HepG2 (cell line): ENCODE measurements around the gene CCDC154. TPM values are rescaled to one million over a fixed set of nuclear protein-coding genes. Genes with fewer than 3 reads are reported as not detected.
A peak's percentile ranks its signal among the peaks of the same experiment; 100 is the strongest.

Experiments
- ATF3 ChIP-seq: sonication (generic); formaldehyde crosslinking; IDR thresholded peaks from 2 replicates; pipeline ENCODE4 v1.4.0; 2020; ENCODE audit warnings: missing genetic modification reagents
- CBX5 ChIP-seq: sonication (generic); formaldehyde crosslinking; IDR thresholded peaks from 2 replicates; pipeline ENCODE4 v1.4.0; 2020; ENCODE audit warnings: missing genetic modification reagents, borderline replicate concordance
- CEBPZ ChIP-seq: IDR thresholded peaks from 2 replicates; pipeline ENCODE4 v1.6.1; 2012; ENCODE audit warnings: low read length, improper control_type of control experiment
- EP300 ChIP-seq, 3 experiments: sonication (generic) in 1 of 3; formaldehyde crosslinking in 1 of 3; IDR thresholded peaks; 2 replicates each; pipeline versions ENCODE4 v1.5.1 to v1.6.1; 2011 to 2020; ENCODE audit warnings: low read depth in 2 of 3, low read length in 2 of 3, borderline replicate concordance in 1 of 3, improper control_type of control experiment in 1 of 3, mild to moderate bottlenecking in 1 of 3, missing genetic modification reagents in 1 of 3, moderate library complexity in 1 of 3
- RAD51 ChIP-seq: fragments of 450-650 bp; IDR thresholded peaks from 2 replicates; pipeline ENCODE4 v1.6.1; 2016; ENCODE audit warnings: borderline replicate concordance
- RCOR2 ChIP-seq: IDR thresholded peaks from 2 replicates; pipeline ENCODE4 v1.6.1; 2016; ENCODE audit warnings: missing biosample characterization, missing genetic modification reagents
- SMARCC2 ChIP-seq: fragments of 450-650 bp; IDR thresholded peaks from 2 replicates; pipeline ENCODE4 v1.6.1; 2017; ENCODE audit warnings: antibody characterized with exemption, mild to moderate bottlenecking
- SP5 ChIP-seq: IDR thresholded peaks from 2 replicates; pipeline ENCODE4 v1.6.1; 2016; ENCODE audit warnings: low read depth, borderline replicate concordance
- TAF15 ChIP-seq: fragments of 200-400 bp; formaldehyde crosslinking; IDR thresholded peaks from one replicate; pipeline ENCODE4 v1.6.1; 2018; ENCODE audit warnings: mild to moderate bottlenecking, low read depth, low read length; ENCODE audit not compliant: poor library complexity, severe bottlenecking
- TCF12 ChIP-seq, 2 experiments: fragments of 450-650 bp in 1 of 2; sonication (generic) in 1 of 2; formaldehyde crosslinking in 1 of 2; IDR thresholded peaks; 2 replicates each; pipeline versions ENCODE4 v1.6.1 to v1.8.0; 2017 to 2022; ENCODE audit warnings: antibody characterized with exemption in 1 of 2, mild to moderate bottlenecking in 1 of 2, missing genetic modification reagents in 1 of 2, moderate library complexity in 1 of 2
- TCF7L2 ChIP-seq: IDR thresholded peaks from 2 replicates; pipeline ENCODE4 v1.6.1; 2011; ENCODE audit warnings: mild to moderate bottlenecking, low read depth, low read length, moderate library complexity
- ZFP82 ChIP-seq: sonication (generic); formaldehyde crosslinking; IDR thresholded peaks from 2 replicates; pipeline ENCODE4 v1.5.1; 2020; ENCODE audit warnings: mild to moderate bottlenecking, missing genetic modification reagents, borderline replicate concordance
- ZNF264 ChIP-seq: sonication (generic); formaldehyde crosslinking; IDR thresholded peaks from 2 replicates; pipeline ENCODE4 v1.4.0; 2020; ENCODE audit warnings: missing genetic modification reagents
- ZNF619 ChIP-seq: sonication (generic); formaldehyde crosslinking; IDR thresholded peaks from 2 replicates; pipeline ENCODE4 v1.4.0; 2020; ENCODE audit warnings: mild to moderate bottlenecking, missing genetic modification reagents
- ZSCAN30 ChIP-seq: sonication (generic); formaldehyde crosslinking; IDR thresholded peaks from 2 replicates; pipeline ENCODE4 v1.5.0; 2020; ENCODE audit warnings: mild to moderate bottlenecking, missing genetic modification reagents
- ZUFSP ChIP-seq: sonication (generic); formaldehyde crosslinking; IDR thresholded peaks from 2 replicates; pipeline ENCODE4 v1.9.0; 2021; ENCODE audit warnings: missing genetic modification reagents, mild to moderate bottlenecking, borderline replicate concordance
- polyA plus RNA-seq, 8 experiments: library from polyadenylated mRNA; depleted of rRNA in 3 of 8; stranded (reverse) in 7 of 8; unstranded in 1 of 8; fragments of >200 nt; fragmentation: Illumina TruSeq in 4 of 8; extraction: Trizol in 4 of 8; gene quantifications; 2 replicates each; pipeline versions ENCODE4 v1.2.1 to v1.2.3, GENCODE V29; 2011 to 2016; ENCODE audit warnings: low read depth in 4 of 8, missing spikeins in 1 of 8, mixed read lengths in 1 of 8; ENCODE audit not compliant: insufficient read depth in 1 of 8
- total RNA-seq, 5 experiments: library from RNA; depleted of rRNA; stranded (reverse); fragments of >200 nt; fragmentation: Illumina TruSeq; extraction: Trizol; gene quantifications; 2 replicates each; pipeline ENCODE4 v1.2.3, GENCODE V29; 2016; ENCODE audit warnings: low read depth in 1 of 5
- TF ChIP-seq, protein P1 (sequence below): sonication (generic); formaldehyde crosslinking; IDR thresholded peaks from 2 replicates; pipeline ENCODE4 v1.4.0; 2020; ENCODE audit warnings: missing genetic modification reagents, mild to moderate bottlenecking, borderline replicate concordance
- TF ChIP-seq, protein P2 (sequence below): sonication (generic); formaldehyde crosslinking; IDR thresholded peaks from 2 replicates; pipeline ENCODE4 v1.5.1; 2020; ENCODE audit warnings: missing genetic modification reagents, mild to moderate bottlenecking, borderline replicate concordance

Gene CCDC154
- total and polyA plus RNA-seq, 2 of the 13 experiments (the other 11 are each of a cell fraction or from before 2014, with no cell fraction given) = 0.92 to 1.5 TPM

DNA sequence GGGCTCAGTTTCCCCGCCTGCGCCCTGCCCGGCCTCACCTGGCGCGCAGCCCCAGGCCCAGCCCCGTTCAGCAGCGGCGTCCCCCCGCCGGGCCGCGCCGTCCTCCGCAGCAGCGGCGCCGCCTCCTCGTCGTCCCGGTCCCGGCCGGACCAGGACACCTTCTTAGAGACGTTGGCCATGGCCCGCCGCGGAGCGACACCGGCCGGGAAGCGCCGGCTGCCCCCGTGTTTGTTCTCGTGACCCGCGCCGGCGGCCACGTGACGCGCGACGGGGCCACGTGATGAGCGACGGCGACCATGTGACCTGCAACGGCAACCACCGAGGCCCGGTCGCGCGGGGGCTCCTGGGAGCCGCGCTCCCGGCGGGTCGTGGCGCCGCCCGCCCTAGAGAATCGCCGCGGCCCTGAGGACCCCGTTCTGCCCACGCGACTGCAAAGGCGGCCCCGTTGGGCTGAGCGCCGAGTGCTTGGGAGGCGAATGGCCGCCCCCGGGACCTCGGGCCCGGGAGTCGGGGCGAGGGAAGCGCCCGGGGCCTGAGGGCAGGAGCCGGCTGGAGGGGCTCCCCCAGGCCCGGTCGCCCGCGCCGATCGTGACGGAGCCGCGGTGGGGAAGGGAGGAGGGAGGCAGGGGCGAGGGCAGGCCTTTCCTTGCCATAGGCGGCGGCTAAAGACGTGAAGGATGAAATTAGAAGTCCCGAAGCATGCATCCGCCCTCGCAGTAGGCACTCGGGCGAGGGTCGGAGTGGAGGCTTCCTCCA lies 30.6 kb upstream of the CCDC154 start, which contains the start of gene CLCN7 (continued):
- TF ChIP-seq, protein P1, sequence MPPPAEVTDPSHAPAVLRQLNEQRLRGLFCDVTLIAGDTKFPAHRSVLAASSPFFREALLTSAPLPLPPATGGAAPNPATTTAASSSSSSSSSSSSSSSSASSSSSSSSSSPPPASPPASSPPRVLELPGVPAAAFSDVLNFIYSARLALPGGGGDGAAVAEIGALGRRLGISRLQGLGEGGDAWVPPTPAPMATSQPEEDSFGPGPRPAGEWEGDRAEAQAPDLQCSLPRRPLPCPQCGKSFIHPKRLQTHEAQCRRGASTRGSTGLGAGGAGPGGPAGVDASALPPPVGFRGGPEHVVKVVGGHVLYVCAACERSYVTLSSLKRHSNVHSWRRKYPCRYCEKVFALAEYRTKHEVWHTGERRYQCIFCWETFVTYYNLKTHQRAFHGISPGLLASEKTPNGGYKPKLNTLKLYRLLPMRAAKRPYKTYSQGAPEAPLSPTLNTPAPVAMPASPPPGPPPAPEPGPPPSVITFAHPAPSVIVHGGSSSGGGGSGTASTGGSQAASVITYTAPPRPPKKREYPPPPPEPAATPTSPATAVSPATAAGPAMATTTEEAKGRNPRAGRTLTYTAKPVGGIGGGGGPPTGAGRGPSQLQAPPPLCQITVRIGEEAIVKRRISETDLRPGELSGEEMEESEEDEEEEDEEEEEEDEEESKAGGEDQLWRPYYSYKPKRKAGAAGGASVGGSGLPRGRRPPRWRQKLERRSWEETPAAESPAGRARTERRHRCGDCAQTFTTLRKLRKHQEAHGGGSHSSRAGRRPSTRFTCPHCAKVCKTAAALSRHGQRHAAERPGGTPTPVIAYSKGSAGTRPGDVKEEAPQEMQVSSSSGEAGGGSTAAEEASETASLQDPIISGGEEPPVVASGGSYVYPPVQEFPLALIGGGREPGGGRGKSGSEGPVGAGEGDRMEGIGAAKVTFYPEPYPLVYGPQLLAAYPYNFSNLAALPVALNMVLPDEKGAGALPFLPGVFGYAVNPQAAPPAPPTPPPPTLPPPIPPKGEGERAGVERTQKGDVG (CRISPR knock-in tag) = no peak; the same call in 1 of the 2 replicates
- TF ChIP-seq ZNF619 (CRISPR knock-in tag) (no peak), TCF12 (IDR thresholded peaks at IDR 0.05) (no peak), TCF12 (CRISPR knock-in tag; IDR thresholded peaks at IDR 0.05) (0 out of 2 replicates have a peak, but pooled peaks have one; percentile 32), ATF3 (CRISPR knock-in tag) (0 out of 2 replicates have a peak, but pooled peaks have one; percentile 44), SP5 (CRISPR knock-in tag) (no peak), RCOR2 (CRISPR knock-in tag) (no peak), RAD51 (peak; percentile 98), ZSCAN30 (CRISPR knock-in tag) (0 out of 2 replicates have a peak, but pooled peaks have one; percentile 75), CBX5 (CRISPR knock-in tag) (peak; percentile 26; the same call in 1 of the 2 replicates), CEBPZ (no peak), ZUFSP (CRISPR knock-in tag) (no peak), TCF7L2 (no peak), ZNF264 (CRISPR knock-in tag) (no peak), EP300 (IDR thresholded peaks at IDR 0.05; ENCODE audit: low read depth in 2 of 2, low read length in 2 of 2) (0 out of 4 replicates have a peak, but pooled peaks of 1 of the 2 experiments have one; percentile 24), EP300 (CRISPR knock-in tag; IDR thresholded peaks at IDR 0.05; ENCODE audit: borderline replicate concordance) (peak; percentile 78), ZFP82 (CRISPR knock-in tag) (peak; percentile 98; the same call in 1 of the 2 replicates), TAF15 (no peak), SMARCC2 (no peak)
- TF ChIP-seq, protein P2, sequence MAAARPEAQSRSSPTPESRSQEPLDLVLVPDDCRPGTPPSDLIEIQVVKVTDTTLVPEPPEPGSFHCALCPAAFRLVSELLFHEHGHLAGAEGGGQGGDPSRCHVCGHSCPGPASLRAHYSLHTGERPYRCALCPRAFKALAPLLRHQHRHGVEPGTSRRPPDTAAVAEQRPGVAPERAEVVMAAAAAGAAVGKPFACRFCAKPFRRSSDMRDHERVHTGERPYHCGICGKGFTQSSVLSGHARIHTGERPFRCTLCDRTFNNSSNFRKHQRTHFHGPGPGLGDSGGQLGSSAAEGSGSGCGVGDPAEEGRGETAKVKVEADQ (CRISPR knock-in tag) = peak; percentile 80; the same call in 1 of the 2 replicates
